HCT116 (cell line): ENCODE data around the gene FHL2. TPM values are rescaled to one million over a fixed set of nuclear protein-coding genes. Genes with fewer than 3 reads are reported as not detected.

Source experiments
- ATAC-seq: fragments of 200-7000 bp; cut with Tn5 transposase; 2 replicates; pipeline ENCODE4 v1.9.1; 2020; ENCODE audit warnings: mild to moderate bottlenecking, moderate library complexity
- BruUV-seq: library from RNA; stranded (reverse); fragments of 400-500 nt; replicated peaks from 2 replicates; lab custom pipeline; 2021; lab: Mats Ljungman, UMichigan
- CTCF ChIA-PET: fragments of 300-600 bp; sonication (Branson Sonifier 250); formaldehyde crosslinking; loops from one replicate; lab custom pipeline; 2021; ENCODE audit warnings: antibody characterized with exemption; lab: Charles Lee
- POLR2A ChIA-PET: fragments of 300-600, 350-600 bp; sonication (Branson Sonifier 250); formaldehyde crosslinking; loops from one replicate; lab custom pipeline; 2021; ENCODE audit warnings: antibody characterized with exemption; lab: Charles Lee
- RAD21 ChIA-PET, 2 experiments: fragments of 300-600 bp; sonication (Branson Sonifier 250); formaldehyde crosslinking; loops; one replicate each; lab custom pipeline; 2023; ENCODE audit warnings: low total read pairs in 2 of 2; ENCODE audit not compliant: uncharacterized antibody in 2 of 2, unreplicated experiment in 2 of 2, low non-redundant PET in 1 of 2; lab: Charles Lee
- DNase-seq: peaks from one replicate; pipeline ENCODE4 v3.0.0-alpha.2; 2010; ENCODE audit warnings: low read depth, low spot score
- H2AFZ ChIP-seq: fragments of 200-600 bp; shearing (Covaris generic), sonication (generic); 2 replicates; pipeline ENCODE4 v1.6.1; 2017; ENCODE audit warnings: low read depth, mixed run types, mixed read lengths, antibody characterized with exemption, low read length; ENCODE audit not compliant: poor library complexity, severe bottlenecking
- H3K27ac ChIP-seq: 2 replicates; pipeline ENCODE4 v1.5.1; 2012; ENCODE audit warnings: low read depth, low read length
- H3K27me3 ChIP-seq: fragments of 200-600 bp; sonication (generic); 2 replicates; pipeline ENCODE4 v1.6.1; 2016; ENCODE audit warnings: mixed run types, low read length, mixed read lengths; ENCODE audit not compliant: insufficient read depth
- H3K36me3 ChIP-seq, 2 experiments: fragments of 200-500 bp in 1 of 2; fragments of 200-600 bp in 1 of 2; sonication (Bioruptor generic) in 1 of 2; sonication (generic) in 1 of 2; 2 replicates each; pipeline versions ENCODE4 v1.5.1 to v1.6.1; 2014 to 2016; ENCODE audit warnings: low read length in 2 of 2, inconsistent platforms in 1 of 2, mixed read lengths in 1 of 2, mixed run types in 1 of 2; ENCODE audit not compliant: insufficient read depth in 2 of 2, control insufficient read depth in 1 of 2
- H3K4me1 ChIP-seq, 2 experiments: fragments of 200-600 bp in 1 of 2; sonication (generic) in 1 of 2; 2 replicates each; pipeline versions ENCODE4 v1.5.1 to v1.6.1; 2012 to 2017; ENCODE audit warnings: low read length in 2 of 2, inconsistent platforms in 1 of 2, mild to moderate bottlenecking in 1 of 2, mixed read lengths in 1 of 2, mixed run types in 1 of 2, moderate library complexity in 1 of 2; ENCODE audit not compliant: insufficient read depth in 2 of 2, control insufficient read depth in 1 of 2
- H3K4me2 ChIP-seq: fragments of 200-600 bp; sonication (generic); 2 replicates; pipeline ENCODE4 v1.6.1; 2017; ENCODE audit warnings: mixed run types, low read length, mixed read lengths
- H3K4me3 ChIP-seq, 2 experiments: fragments of 200-600 bp in 1 of 2; sonication (generic) in 1 of 2; replicated peaks in 1 of 2; 2 replicates each; pipeline ENCODE4 v1.5.1; 2011 to 2016; ENCODE audit warnings: low read length in 2 of 2, control low read depth in 1 of 2, low read depth in 1 of 2, mild to moderate bottlenecking in 1 of 2, mixed read lengths in 1 of 2, mixed run types in 1 of 2
- H3K79me2 ChIP-seq: fragments of 200-600 bp; sonication (generic); 2 replicates; pipeline ENCODE4 v1.6.1; 2017; ENCODE audit warnings: mild to moderate bottlenecking, mixed run types, low read length, moderate library complexity, mixed read lengths; ENCODE audit not compliant: insufficient read depth
- H3K9ac ChIP-seq: fragments of 200-600 bp; sonication (generic); 2 replicates; pipeline ENCODE4 v1.6.1; 2016; ENCODE audit warnings: low read length, mixed read lengths
- H3K9me2 ChIP-seq: fragments of 200-600 bp; sonication (generic), shearing (Covaris generic); 2 replicates; pipeline ENCODE4 v1.6.1; 2017; ENCODE audit warnings: mixed run types, mild to moderate bottlenecking, moderate library complexity; ENCODE audit not compliant: insufficient read depth
- H3K9me3 ChIP-seq, 2 experiments: fragments of 200-500 bp in 1 of 2; fragments of 200-600 bp in 1 of 2; sonication (Bioruptor generic) in 1 of 2; sonication (generic) in 1 of 2; 2 replicates each; pipeline ENCODE4 v1.6.1; 2014 to 2017; ENCODE audit warnings: low read length in 2 of 2, mixed read lengths in 2 of 2, inconsistent platforms in 1 of 2, low read depth in 1 of 2, mild to moderate bottlenecking in 1 of 2, mixed run types in 1 of 2, moderate library complexity in 1 of 2; ENCODE audit not compliant: control insufficient read depth in 1 of 2, insufficient read depth in 1 of 2
- H4K20me1 ChIP-seq: fragments of 200-600 bp; sonication (generic), shearing (Covaris generic); 2 replicates; pipeline ENCODE4 v1.6.1; 2017; ENCODE audit warnings: mixed run types, mild to moderate bottlenecking, moderate library complexity; ENCODE audit not compliant: insufficient read depth
- CBX3 ChIP-seq: IDR thresholded peaks from 2 replicates; pipeline ENCODE4 v1.6.1; 2012; ENCODE audit warnings: low read depth
- FOSL1 ChIP-seq: IDR thresholded peaks from 2 replicates; pipeline ENCODE4 v1.6.1; 2012; ENCODE audit warnings: low read depth
- JUND ChIP-seq: IDR thresholded peaks from 2 replicates; pipeline ENCODE4 v1.6.1; 2012
- POLR2AphosphoS5 ChIP-seq: IDR thresholded peaks from 2 replicates; pipeline ENCODE4 v1.6.1; 2011; ENCODE audit warnings: mild to moderate bottlenecking, low read depth, low read length, moderate library complexity
- RAD21 ChIP-seq: IDR thresholded peaks from 2 replicates; pipeline ENCODE4 v1.6.1; 2012; ENCODE audit warnings: low read depth, mild to moderate bottlenecking
- SIN3A ChIP-seq: IDR thresholded peaks from 2 replicates; pipeline ENCODE4 v1.6.1; 2012; ENCODE audit warnings: low read depth
- SP1 ChIP-seq: IDR thresholded peaks from 2 replicates; pipeline ENCODE4 v1.6.1; 2012; ENCODE audit warnings: low read depth
- SRF ChIP-seq: IDR thresholded peaks from 2 replicates; pipeline ENCODE4 v1.6.1; 2012; ENCODE audit warnings: low read depth
- TCF7L2 ChIP-seq: IDR thresholded peaks from 2 replicates; pipeline ENCODE4 v1.7.0; 2011; ENCODE audit warnings: borderline replicate concordance, inconsistent platforms; ENCODE audit not compliant: insufficient read depth, insufficient read length; ENCODE audit errors: extremely low read depth
- YY1 ChIP-seq: IDR thresholded peaks from 2 replicates; pipeline ENCODE4 v1.6.1; 2011; ENCODE audit warnings: low read length, low read depth, moderate library complexity, mild to moderate bottlenecking; ENCODE audit not compliant: insufficient replicate concordance; ENCODE audit errors: extremely low read depth
- ZFX ChIP-seq: fragments of 450-650 bp; IDR thresholded peaks from 2 replicates; pipeline ENCODE4 v1.6.1; 2017
- intact Hi-C: fragments of 100-400 bp; cut with micrococcal nuclease; formaldehyde crosslinking; loops from 2 replicates; pipeline ENCODE4 v1.10.0; 2022
- total RNA-seq: library from RNA; stranded (reverse); gene quantifications from one replicate; pipeline ENCODE4 v1.2.1, GENCODE V29; 2021; ENCODE audit not compliant: unreplicated experiment
- TF ChIP-seq, protein P1 (sequence below): IDR thresholded peaks from 2 replicates; pipeline ENCODE4 v1.6.1; 2012
- TF ChIP-seq, protein P2 (sequence below): IDR thresholded peaks from 2 replicates; pipeline ENCODE4 v1.6.1; 2011; ENCODE audit warnings: mild to moderate bottlenecking, low read length, moderate library complexity; ENCODE audit not compliant: insufficient replicate concordance; ENCODE audit errors: extremely low read depth
- TF ChIP-seq, protein P3 (sequence below): IDR thresholded peaks from 2 replicates; pipeline ENCODE4 v1.6.1; 2012; ENCODE audit warnings: low read depth

FHL2 gene
- total RNA-seq, 1 experiment from 2014 or later: 86.6 TPM

DNA sequence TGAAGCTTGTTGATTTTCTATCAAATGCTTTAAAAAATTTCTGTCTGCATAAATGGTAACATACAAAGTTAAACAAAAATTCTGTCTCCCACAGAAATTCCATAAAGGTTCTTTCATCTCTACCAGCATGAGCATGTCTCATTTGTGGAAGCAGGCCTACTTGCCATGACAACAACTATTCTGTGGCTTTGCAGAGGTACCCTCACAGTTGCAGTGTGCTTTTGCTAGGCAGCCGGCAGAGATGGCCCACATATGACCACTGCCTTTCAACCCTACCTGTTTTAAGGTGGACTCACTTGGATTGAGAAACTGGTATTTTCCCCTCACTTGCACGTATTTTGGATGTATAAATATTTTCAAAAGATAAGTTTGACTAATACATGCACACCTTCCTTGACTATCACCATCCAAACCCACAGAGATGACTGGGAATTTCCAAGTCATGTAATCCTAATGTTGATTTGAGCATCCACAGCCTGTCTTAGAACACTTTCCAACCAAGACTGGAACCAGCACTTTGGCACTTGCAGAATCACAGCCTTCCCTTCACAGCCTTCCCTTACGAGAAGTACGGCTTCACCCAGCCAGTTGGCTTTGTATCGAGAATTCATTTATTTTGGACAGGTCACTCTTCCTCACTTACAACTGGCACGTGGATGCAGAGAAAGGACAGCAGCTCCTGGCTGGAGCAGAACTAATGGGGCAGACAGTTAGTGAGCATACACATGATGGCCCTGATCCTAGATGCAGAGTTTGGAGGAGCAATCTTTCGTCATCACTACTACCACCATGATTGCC, 9.3 kb upstream of the FHL2 start:
- ChIA-PET RAD21 (no interaction called here), POLR2A (interaction anchor here (1.6 kb wide), 1 partner anchor 11 kb away, joined by 6 read pairs; no protein-coding TSS in a partner anchor), CTCF (no interaction called here)
- no peaks in the 10 kb centered on the region for H3K27me3 ChIP-seq
- ATAC-seq (no peak), DNase-seq (no peak)
- H3K36me3 ChIP-seq: no peaks in the 10 kb centered on the region
- no peak overlapping the region for H3K4me2 ChIP-seq
- H3K9ac ChIP-seq: no peak overlapping the region
- no peaks in the 10 kb centered on the region for H3K9me2 ChIP-seq
- no peak overlapping the region for H3K27ac ChIP-seq
- intact Hi-C loops: no loop called here
- no peaks in the 10 kb centered on the region for H3K9me3 ChIP-seq
- peaks cover 31 to 73% of the 10 kb centered on the region in 2 experiments for H3K4me1 ChIP-seq
- TF ChIP-seq JUND (no peak), SIN3A (no peak), TCF7L2 (no peak), CBX3 (no peak), SRF (no peak), FOSL1 (no peak), SP1 (no peak), RAD21 (no peak), ZFX (no peak), YY1 (no peak), POLR2AphosphoS5 (no peak)
- TF ChIP-seq, protein P1, sequence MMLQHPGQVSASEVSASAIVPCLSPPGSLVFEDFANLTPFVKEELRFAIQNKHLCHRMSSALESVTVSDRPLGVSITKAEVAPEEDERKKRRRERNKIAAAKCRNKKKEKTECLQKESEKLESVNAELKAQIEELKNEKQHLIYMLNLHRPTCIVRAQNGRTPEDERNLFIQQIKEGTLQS: no peak
- TF ChIP-seq, protein P2, sequence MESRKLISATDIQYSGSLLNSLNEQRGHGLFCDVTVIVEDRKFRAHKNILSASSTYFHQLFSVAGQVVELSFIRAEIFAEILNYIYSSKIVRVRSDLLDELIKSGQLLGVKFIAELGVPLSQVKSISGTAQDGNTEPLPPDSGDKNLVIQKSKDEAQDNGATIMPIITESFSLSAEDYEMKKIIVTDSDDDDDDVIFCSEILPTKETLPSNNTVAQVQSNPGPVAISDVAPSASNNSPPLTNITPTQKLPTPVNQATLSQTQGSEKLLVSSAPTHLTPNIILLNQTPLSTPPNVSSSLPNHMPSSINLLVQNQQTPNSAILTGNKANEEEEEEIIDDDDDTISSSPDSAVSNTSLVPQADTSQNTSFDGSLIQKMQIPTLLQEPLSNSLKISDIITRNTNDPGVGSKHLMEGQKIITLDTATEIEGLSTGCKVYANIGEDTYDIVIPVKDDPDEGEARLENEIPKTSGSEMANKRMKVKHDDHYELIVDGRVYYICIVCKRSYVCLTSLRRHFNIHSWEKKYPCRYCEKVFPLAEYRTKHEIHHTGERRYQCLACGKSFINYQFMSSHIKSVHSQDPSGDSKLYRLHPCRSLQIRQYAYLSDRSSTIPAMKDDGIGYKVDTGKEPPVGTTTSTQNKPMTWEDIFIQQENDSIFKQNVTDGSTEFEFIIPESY: no peak
- TF ChIP-seq, protein P3, sequence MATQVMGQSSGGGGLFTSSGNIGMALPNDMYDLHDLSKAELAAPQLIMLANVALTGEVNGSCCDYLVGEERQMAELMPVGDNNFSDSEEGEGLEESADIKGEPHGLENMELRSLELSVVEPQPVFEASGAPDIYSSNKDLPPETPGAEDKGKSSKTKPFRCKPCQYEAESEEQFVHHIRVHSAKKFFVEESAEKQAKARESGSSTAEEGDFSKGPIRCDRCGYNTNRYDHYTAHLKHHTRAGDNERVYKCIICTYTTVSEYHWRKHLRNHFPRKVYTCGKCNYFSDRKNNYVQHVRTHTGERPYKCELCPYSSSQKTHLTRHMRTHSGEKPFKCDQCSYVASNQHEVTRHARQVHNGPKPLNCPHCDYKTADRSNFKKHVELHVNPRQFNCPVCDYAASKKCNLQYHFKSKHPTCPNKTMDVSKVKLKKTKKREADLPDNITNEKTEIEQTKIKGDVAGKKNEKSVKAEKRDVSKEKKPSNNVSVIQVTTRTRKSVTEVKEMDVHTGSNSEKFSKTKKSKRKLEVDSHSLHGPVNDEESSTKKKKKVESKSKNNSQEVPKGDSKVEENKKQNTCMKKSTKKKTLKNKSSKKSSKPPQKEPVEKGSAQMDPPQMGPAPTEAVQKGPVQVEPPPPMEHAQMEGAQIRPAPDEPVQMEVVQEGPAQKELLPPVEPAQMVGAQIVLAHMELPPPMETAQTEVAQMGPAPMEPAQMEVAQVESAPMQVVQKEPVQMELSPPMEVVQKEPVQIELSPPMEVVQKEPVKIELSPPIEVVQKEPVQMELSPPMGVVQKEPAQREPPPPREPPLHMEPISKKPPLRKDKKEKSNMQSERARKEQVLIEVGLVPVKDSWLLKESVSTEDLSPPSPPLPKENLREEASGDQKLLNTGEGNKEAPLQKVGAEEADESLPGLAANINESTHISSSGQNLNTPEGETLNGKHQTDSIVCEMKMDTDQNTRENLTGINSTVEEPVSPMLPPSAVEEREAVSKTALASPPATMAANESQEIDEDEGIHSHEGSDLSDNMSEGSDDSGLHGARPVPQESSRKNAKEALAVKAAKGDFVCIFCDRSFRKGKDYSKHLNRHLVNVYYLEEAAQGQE: no peak
- H3K4me3 ChIP-seq: no peak overlapping the region
- no peak overlapping the region for H2AFZ ChIP-seq
- BruUV-seq: no TSS peak
- no peaks in the 10 kb centered on the region for H3K79me2 ChIP-seq
- H4K20me1 ChIP-seq: no peaks in the 10 kb centered on the region
